Stomach (tissue), 9 donors: ENCODE measurements around the gene CAMSAP2. TPM values are rescaled to one million over a fixed set of nuclear protein-coding genes. Genes with fewer than 3 reads are reported as not detected.

ENCODE experiments used
- DNase-seq, 2 donors: peaks; one replicate each; pipeline versions ENCODE4 v3.0.0 to v3.0.0-alpha.2; 2013 to 2019
- H3K27ac ChIP-seq, 5 donors: fragments of 200-600 bp in 4 of 5; sonication (generic) in 4 of 5; one replicate each; pipeline ENCODE4 v1.5.1; 2013 to 2019; ENCODE audit warnings: mild to moderate bottlenecking in 1 of 5, moderate library complexity in 1 of 5
- H3K27me3 ChIP-seq, 3 donors: fragments of 200-600 bp; sonication (generic); one replicate each; pipeline ENCODE4 v1.5.1; 2017 to 2019; ENCODE audit warnings: mixed run types in 1 of 3
- H3K36me3 ChIP-seq, 4 donors: fragments of 200-600 bp; sonication (generic); 1 replicate in 3 of 4; 2 replicates in 1 of 4; pipeline ENCODE4 v1.5.1; 2016 to 2019
- H3K4me1 ChIP-seq, 4 donors: fragments of 200-600 bp; sonication (generic); one replicate each; pipeline ENCODE4 v1.5.1; 2016 to 2019
- H3K4me3 ChIP-seq, 4 donors: fragments of 200-600 bp; sonication (generic) in 3 of 4; one replicate each; pipeline ENCODE4 v1.5.1; 2016 to 2019; ENCODE audit warnings: mild to moderate bottlenecking in 1 of 4
- H3K9me3 ChIP-seq, 4 donors: fragments of 200-600 bp; sonication (generic); one replicate each; pipeline ENCODE4 v1.5.1; 2016 to 2019
- EP300 ChIP-seq: sonication (generic); formaldehyde crosslinking; IDR thresholded peaks from one replicate; pipeline ENCODE4 v1.6.1; 2017; ENCODE audit warnings: antibody characterized with exemption
- POLR2A ChIP-seq, 4 donors: fragments of 450-650 bp; IDR thresholded peaks; one replicate each; pipeline ENCODE4 v1.6.1; 2016; ENCODE audit warnings: antibody characterized with exemption in 4 of 4, control low read depth in 2 of 4, mild to moderate bottlenecking in 1 of 4, moderate library complexity in 1 of 4
- POLR2AphosphoS5 ChIP-seq, 3 donors: sonication (generic); formaldehyde crosslinking; IDR thresholded peaks; one replicate each; pipeline ENCODE4 v1.6.1; 2016; ENCODE audit warnings: antibody characterized with exemption in 3 of 3
- WGBS, 5 donors: extraction: QIAGEN DNeasy Blood & Tissue Kit in 3 of 5; methylation state at CpG; one replicate each; pipeline versions ENCODE4 v1.1.5 to v1.1.7; 2013 to 2018; 5-methylcytosine and 5-hydroxymethylcytosine counted together
- intact Hi-C: fragments of 100-400 bp; cut with DNase I; formaldehyde crosslinking; loops from one replicate; pipeline ENCODE4 v1.15.1; 2023; ENCODE audit warnings: low total_unique reads
- polyA plus RNA-seq, 3 donors: library from polyadenylated mRNA; stranded (reverse); fragments of 200-250 nt; gene quantifications; one replicate each; pipeline ENCODE4 v1.2.3, GENCODE V29; 2013
- total RNA-seq, 5 donors: library from RNA; depleted of rRNA; stranded (reverse); fragments of >200 nt; gene quantifications; one replicate each; pipeline versions ENCODE4 v1.1.0 to v1.2.3, GENCODE V29; 2014 to 2016
- TF ChIP-seq, protein P1 (sequence below), 7 experiments: fragments of 450-650 bp in 4 of 7; fragments of 200-600 bp in 3 of 7; sonication (generic) in 3 of 7; IDR thresholded peaks; one replicate each; pipeline ENCODE4 v1.5.1; 2016 to 2019; ENCODE audit warnings: antibody characterized with exemption in 7 of 7, control low read depth in 2 of 7, mild to moderate bottlenecking in 1 of 7
- donor health status: healthy with polysubstance abuse.
- donor health status: Bipolar disorder and iron deficiency.
- donor health status: healthy.

Gene CAMSAP2
- total and polyA plus RNA-seq, 8 donors = 4.5 to 35.4 (median 7.5) TPM

DNA sequence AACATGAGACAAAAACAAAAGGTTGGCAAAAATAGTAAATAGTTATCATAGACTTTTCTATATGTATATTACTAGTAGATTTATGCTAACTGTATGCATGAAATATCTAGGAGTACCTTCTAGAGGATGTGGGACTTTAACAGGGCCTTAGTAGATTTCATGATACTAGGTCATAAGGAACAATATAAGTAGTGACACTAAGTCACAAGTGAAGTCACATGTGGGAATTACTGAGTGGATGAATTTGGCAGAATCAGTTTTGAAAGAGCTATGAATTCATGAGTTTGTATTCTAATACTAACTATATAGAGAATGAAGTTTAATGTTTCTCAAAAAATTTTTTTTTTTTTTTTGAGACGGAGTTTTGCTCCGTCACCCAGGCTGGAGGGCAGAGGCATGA lies 81.0 kb downstream of the CAMSAP2 start:
- intact Hi-C loops = no loop called here
- H3K27ac ChIP-seq = no peak overlapping the region
- no peak overlapping the region for H3K4me3 ChIP-seq
- WGBS, 5 donors = 95 to 99% (median 98%) methylated on average over 2 of the region's 2 CpGs
- H3K36me3 ChIP-seq = peaks cover 7 to 12% (median 11%) of the 10 kb centered on the region in 4 donors
- H3K4me1 ChIP-seq = no peaks in the 10 kb centered on the region
- no peaks in the 10 kb centered on the region for H3K9me3 ChIP-seq
- no peak for DNase-seq
- TF ChIP-seq POLR2AphosphoS5 (IDR thresholded peaks at IDR 0.05) (no peak), EP300 (no peak), POLR2A (IDR thresholded peaks at IDR 0.05) (no peak)
- TF ChIP-seq, protein P1, sequence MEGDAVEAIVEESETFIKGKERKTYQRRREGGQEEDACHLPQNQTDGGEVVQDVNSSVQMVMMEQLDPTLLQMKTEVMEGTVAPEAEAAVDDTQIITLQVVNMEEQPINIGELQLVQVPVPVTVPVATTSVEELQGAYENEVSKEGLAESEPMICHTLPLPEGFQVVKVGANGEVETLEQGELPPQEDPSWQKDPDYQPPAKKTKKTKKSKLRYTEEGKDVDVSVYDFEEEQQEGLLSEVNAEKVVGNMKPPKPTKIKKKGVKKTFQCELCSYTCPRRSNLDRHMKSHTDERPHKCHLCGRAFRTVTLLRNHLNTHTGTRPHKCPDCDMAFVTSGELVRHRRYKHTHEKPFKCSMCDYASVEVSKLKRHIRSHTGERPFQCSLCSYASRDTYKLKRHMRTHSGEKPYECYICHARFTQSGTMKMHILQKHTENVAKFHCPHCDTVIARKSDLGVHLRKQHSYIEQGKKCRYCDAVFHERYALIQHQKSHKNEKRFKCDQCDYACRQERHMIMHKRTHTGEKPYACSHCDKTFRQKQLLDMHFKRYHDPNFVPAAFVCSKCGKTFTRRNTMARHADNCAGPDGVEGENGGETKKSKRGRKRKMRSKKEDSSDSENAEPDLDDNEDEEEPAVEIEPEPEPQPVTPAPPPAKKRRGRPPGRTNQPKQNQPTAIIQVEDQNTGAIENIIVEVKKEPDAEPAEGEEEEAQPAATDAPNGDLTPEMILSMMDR (IDR thresholded peaks at IDR 0.05) = no peak
- H3K27me3 ChIP-seq = no peaks in the 10 kb centered on the region

DNA sequence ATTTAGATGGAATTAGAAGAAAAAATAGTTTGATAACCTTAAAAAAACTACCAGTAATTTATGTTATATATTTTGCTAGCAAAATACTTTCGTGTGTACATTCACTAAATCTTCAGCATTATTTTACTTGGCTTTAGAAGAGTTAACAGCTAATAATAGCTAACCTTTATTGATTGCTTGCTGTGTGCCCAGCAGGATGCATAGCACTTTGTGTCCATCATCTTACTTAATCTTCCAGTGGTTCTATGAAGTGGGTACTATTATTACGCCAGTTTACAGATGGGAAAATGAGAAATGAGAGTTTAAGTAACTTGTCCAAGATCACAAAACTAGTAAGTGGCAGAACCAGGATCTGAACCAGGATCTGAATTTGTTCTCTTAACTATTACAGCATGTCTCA lies 92.4 kb downstream of the CAMSAP2 start:
- Histone ChIP-seq H3K4me3 (no peak overlapping the region), H3K9me3 (no peaks in the 10 kb centered on the region), H3K36me3 (peaks cover 0 to 16% (median 11%) of the 10 kb centered on the region in 4 donors), H3K4me1 (peaks cover 0 to 14% (median 7%) of the 10 kb centered on the region in 4 donors), H3K27ac (no peak overlapping the region), H3K27me3 (no peaks in the 10 kb centered on the region)
- 72 to 99% (median 96%) methylated on average over 2 of the region's 2 CpGs for WGBS, 5 donors
- DNase-seq = no peak
- intact Hi-C loops = no loop called here
- TF ChIP-seq EP300 (no peak), POLR2AphosphoS5 (IDR thresholded peaks at IDR 0.05) (no peak), POLR2A (IDR thresholded peaks at IDR 0.05) (no peak)
- TF ChIP-seq, protein P1 (IDR thresholded peaks at IDR 0.05) = no peak

DNA sequence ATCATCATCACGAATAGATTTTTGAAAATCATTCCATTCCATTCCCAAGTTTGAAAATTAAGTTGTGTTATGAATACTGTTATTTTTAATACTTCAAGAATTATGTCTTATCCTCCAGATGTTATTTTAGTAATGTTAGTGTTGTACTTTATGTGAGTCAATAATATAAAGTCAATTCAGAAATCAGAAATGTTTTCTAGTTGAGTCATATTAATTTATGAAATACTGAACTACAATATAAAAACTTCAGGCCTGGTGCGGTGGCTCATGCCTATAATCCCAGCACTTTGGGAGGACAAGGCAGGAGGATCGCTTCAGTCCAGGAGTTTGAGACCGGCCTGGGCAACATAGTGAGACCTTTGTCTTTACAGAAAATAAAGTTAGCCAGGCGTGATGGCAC lies 95.7 kb downstream of the CAMSAP2 start:
- intact Hi-C loops = no loop called here
- TF ChIP-seq POLR2AphosphoS5 (IDR thresholded peaks at IDR 0.05) (no peak), POLR2A (IDR thresholded peaks at IDR 0.05) (no peak), EP300 (no peak)
- TF ChIP-seq, protein P1 (IDR thresholded peaks at IDR 0.05) = no peak
- H3K27me3 ChIP-seq = no peaks in the 10 kb centered on the region
- peaks cover 0 to 20% (median 10%) of the 10 kb centered on the region in 4 donors for H3K36me3 ChIP-seq
- H3K27ac ChIP-seq = no peak overlapping the region
- no peak for DNase-seq
- no peaks in the 10 kb centered on the region for H3K9me3 ChIP-seq
- WGBS, 5 donors = 92 to 94% (median 93%) methylated on average over 5 of the region's 5 CpGs
- H3K4me3 ChIP-seq = no peak overlapping the region
- peaks cover 0 to 25% (median 0%) of the 10 kb centered on the region in 4 donors for H3K4me1 ChIP-seq

DNA sequence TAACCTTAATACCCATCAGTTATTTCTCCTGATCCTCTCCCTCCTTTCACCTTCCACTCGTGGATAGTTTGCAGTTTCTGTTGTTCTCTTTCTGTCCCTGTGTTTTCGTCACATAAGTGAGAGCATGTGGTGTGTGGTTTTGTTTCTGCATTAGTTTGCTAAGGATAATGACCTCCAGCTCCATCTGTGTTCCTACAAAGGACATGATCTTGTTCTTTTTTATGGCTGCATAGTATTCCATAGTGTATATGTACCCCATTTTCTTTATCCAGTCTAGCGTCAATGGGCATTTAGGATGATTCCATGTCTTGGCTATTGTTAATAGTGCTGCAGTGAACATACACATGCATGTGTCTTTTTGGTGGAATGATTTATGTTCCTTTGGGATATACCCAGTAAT lies 97.5 kb downstream of the CAMSAP2 start:
- WGBS, 5 donors = 93 to 96% (median 94%) methylated on average over 3 of the region's 3 CpGs
- TF ChIP-seq POLR2AphosphoS5 (IDR thresholded peaks at IDR 0.05) (no peak), POLR2A (IDR thresholded peaks at IDR 0.05) (no peak), EP300 (no peak)
- TF ChIP-seq, protein P1 (IDR thresholded peaks at IDR 0.05) = no peak
- intact Hi-C loops = no loop called here

More for the DNA sequence above, 97.5 kb downstream of the CAMSAP2 start:
- H3K27ac ChIP-seq = no peak overlapping the region
- no peak overlapping the region for H3K4me3 ChIP-seq
- H3K27me3 ChIP-seq = no peaks in the 10 kb centered on the region
- H3K4me1 ChIP-seq = peaks cover 0 to 11% (median 0%) of the 10 kb centered on the region in 4 donors
- H3K36me3 ChIP-seq = peaks cover 0 to 20% (median 10%) of the 10 kb centered on the region in 4 donors
- no peak for DNase-seq
- no peaks in the 10 kb centered on the region for H3K9me3 ChIP-seq
